H1 (cell line): ENCODE data around the gene DYRK1B. TPM values are rescaled to one million over a fixed set of nuclear protein-coding genes. Genes with fewer than 3 reads are reported as not detected.

ENCODE experiments used
- CTCF ChIA-PET: fragments of 300-600 bp; sonication (Branson Sonifier 250); formaldehyde crosslinking; loops from one replicate; lab custom pipeline; 2021; ENCODE audit not compliant: partially characterized antibody; lab: Charles Lee
- POLR2A ChIA-PET: fragments of 300-600 bp; sonication (Branson Sonifier 250); formaldehyde crosslinking; loops from one replicate; lab custom pipeline; 2021; ENCODE audit warnings: inconsistent platforms; ENCODE audit not compliant: partially characterized antibody; lab: Charles Lee
- DNase-seq, 2 experiments: peaks; one replicate each; pipeline versions ENCODE4 v3.0.0 to v3.0.0-alpha.2; 2010 to 2022; ENCODE audit warnings: low spot score in 2 of 2, low read depth in 1 of 2, mixed read lengths in 1 of 2
- FAIRE-seq: peaks from 2 replicates; lab custom pipeline; 2011; peaks lifted over from hg19 to GRCh38; lab: Jason Lieb, UNC
- H2AFZ ChIP-seq: 2 replicates; pipeline ENCODE4 v1.8.1; 2012; ENCODE audit warnings: low read length, inconsistent platforms
- H2AK5ac ChIP-seq: 2 replicates; pipeline ENCODE4 v1.6.1; 2013; ENCODE audit warnings: low read depth, low read length
- H2BK120ac ChIP-seq: replicated peaks from 2 replicates; pipeline ENCODE3; 2013; ENCODE audit warnings: low read depth, low read length, inconsistent platforms
- H2BK12ac ChIP-seq: 2 replicates; pipeline ENCODE4 v1.6.1; 2013; ENCODE audit warnings: low read depth, low read length
- H2BK15ac ChIP-seq: 2 replicates; pipeline ENCODE4 v1.6.1; 2013; ENCODE audit warnings: low read length
- H2BK20ac ChIP-seq: 2 replicates; pipeline ENCODE4 v1.6.1; 2013; ENCODE audit warnings: low read length
- H2BK5ac ChIP-seq: 2 replicates; pipeline ENCODE4 v1.6.1; 2013; ENCODE audit warnings: low read depth, low read length
- H3K14ac ChIP-seq: 2 replicates; pipeline ENCODE4 v1.6.1; 2013; ENCODE audit warnings: inconsistent platforms; ENCODE audit not compliant: insufficient read length
- H3K18ac ChIP-seq: 2 replicates; pipeline ENCODE4 v1.6.1; 2013; ENCODE audit warnings: low read length; ENCODE audit errors: extremely low read depth
- H3K23ac ChIP-seq: 2 replicates; pipeline ENCODE4 v1.6.1; 2013; ENCODE audit warnings: inconsistent platforms; ENCODE audit not compliant: insufficient read length
- H3K23me2 ChIP-seq: 2 replicates; pipeline ENCODE4 v1.6.1; 2013; ENCODE audit warnings: low read depth, low read length
- H3K27ac ChIP-seq: 2 replicates; pipeline ENCODE4 v1.6.1; 2011; ENCODE audit warnings: low read depth, low read length, inconsistent platforms
- H3K27me3 ChIP-seq, 4 experiments: replicated peaks in 1 of 4; 1 replicate in 1 of 4; 2 replicates in 3 of 4; pipeline versions ENCODE4 v1.6.1 to v1.8.1; 2011 to 2013; ENCODE audit warnings: low read length in 3 of 4, mild to moderate bottlenecking in 3 of 4, inconsistent platforms in 2 of 4, mixed read lengths in 2 of 4, moderate library complexity in 1 of 4; ENCODE audit not compliant: control insufficient read depth in 3 of 4, insufficient read depth in 3 of 4; ENCODE audit errors: extremely low read depth in 1 of 4
- H3K36me3 ChIP-seq, 4 experiments: 2 replicates each; pipeline versions ENCODE4 v1.6.1 to v1.8.1; 2011 to 2013; ENCODE audit warnings: mild to moderate bottlenecking in 4 of 4, low read length in 3 of 4, moderate library complexity in 2 of 4, control low read depth in 1 of 4, inconsistent platforms in 1 of 4; ENCODE audit not compliant: insufficient read depth in 4 of 4, control insufficient read depth in 2 of 4
- H3K4ac ChIP-seq: replicated peaks from 2 replicates; pipeline ENCODE3; 2013; ENCODE audit warnings: low read length, low read depth, mixed read lengths, inconsistent platforms; ENCODE audit not compliant: insufficient read length
- H3K4me1 ChIP-seq, 4 experiments: replicated peaks in 1 of 4; 1 replicate in 1 of 4; 2 replicates in 3 of 4; pipeline versions ENCODE4 v1.6.1 to v1.8.1; 2011 to 2013; ENCODE audit warnings: low read length in 3 of 4, inconsistent platforms in 2 of 4, mixed read lengths in 1 of 4; ENCODE audit not compliant: insufficient read depth in 4 of 4, control insufficient read depth in 3 of 4
- H3K4me2 ChIP-seq, 2 experiments: 2 replicates each; pipeline versions ENCODE4 v1.6.1 to v1.8.1; 2011 to 2013; ENCODE audit warnings: low read depth in 2 of 2, low read length in 2 of 2, control low read depth in 1 of 2, inconsistent platforms in 1 of 2, mild to moderate bottlenecking in 1 of 2; ENCODE audit not compliant: insufficient read depth in 1 of 2
- H3K4me3 ChIP-seq, 4 experiments: fragments of 200-600, 300-600 bp in 1 of 4; sonication (generic), shearing (Covaris generic), sonication (Bioruptor Twin) in 1 of 4; 2 replicates each; pipeline versions ENCODE4 v1.5.1 to v1.8.1; 2011 to 2016; ENCODE audit warnings: low read length in 4 of 4, low read depth in 3 of 4, control low read depth in 2 of 4, inconsistent platforms in 2 of 4, mild to moderate bottlenecking in 2 of 4, mixed read lengths in 1 of 4, moderate library complexity in 1 of 4; ENCODE audit not compliant: insufficient read depth in 2 of 4; ENCODE audit errors: extremely low read depth in 1 of 4
- H3K56ac ChIP-seq: replicated peaks from 2 replicates; pipeline ENCODE3; 2013; ENCODE audit warnings: low read depth, mild to moderate bottlenecking, mixed read lengths, low read length, inconsistent platforms; ENCODE audit not compliant: insufficient read length
- H3K79me1 ChIP-seq: 2 replicates; pipeline ENCODE4 v1.6.1; 2013; ENCODE audit warnings: low read depth, low read length, control low read depth
- H3K79me2 ChIP-seq, 2 experiments: 2 replicates each; pipeline versions ENCODE4 v1.6.1 to v1.8.1; 2012 to 2013; ENCODE audit warnings: low read length in 2 of 2, mild to moderate bottlenecking in 2 of 2, inconsistent platforms in 1 of 2; ENCODE audit not compliant: insufficient read depth in 2 of 2, control insufficient read depth in 1 of 2
- H3K9ac ChIP-seq, 4 experiments: replicated peaks in 1 of 4; 1 replicate in 1 of 4; 2 replicates in 3 of 4; pipeline versions ENCODE4 v1.6.1 to v1.8.1; 2011 to 2013; ENCODE audit warnings: low read depth in 3 of 4, low read length in 3 of 4, control low read depth in 2 of 4, mild to moderate bottlenecking in 2 of 4, moderate library complexity in 2 of 4, inconsistent platforms in 1 of 4; ENCODE audit errors: extremely low read depth in 1 of 4
- H3K9me3 ChIP-seq, 2 experiments: 2 replicates each; pipeline versions ENCODE4 v1.6.1 to v1.8.1; 2012 to 2013; ENCODE audit warnings: mild to moderate bottlenecking in 2 of 2, moderate library complexity in 2 of 2, control low read depth in 1 of 2, inconsistent platforms in 1 of 2, low read depth in 1 of 2, low read length in 1 of 2, mixed read lengths in 1 of 2; ENCODE audit not compliant: insufficient read depth in 2 of 2
- H4K20me1 ChIP-seq, 2 experiments: replicated peaks in 1 of 2; 2 replicates each; pipeline versions ENCODE3 to v1.8.1; 2011 to 2013; ENCODE audit warnings: inconsistent platforms in 2 of 2, low read length in 2 of 2, mild to moderate bottlenecking in 1 of 2; ENCODE audit not compliant: insufficient read depth in 2 of 2, control insufficient read depth in 1 of 2
- H4K5ac ChIP-seq: 2 replicates; pipeline ENCODE4 v1.6.1; 2013; ENCODE audit warnings: low read length, low read depth, mixed read lengths, inconsistent platforms; ENCODE audit not compliant: insufficient read length
- H4K8ac ChIP-seq: 2 replicates; pipeline ENCODE4 v1.8.0; 2013; ENCODE audit warnings: mild to moderate bottlenecking, moderate library complexity, low read length, inconsistent platforms; ENCODE audit not compliant: insufficient read depth; ENCODE audit errors: extremely low read depth
- H4K91ac ChIP-seq: replicated peaks from 2 replicates; pipeline ENCODE3; 2013; ENCODE audit warnings: low read length, mixed read lengths, inconsistent platforms; ENCODE audit not compliant: insufficient read length
- SIX5 ChIP-seq: IDR thresholded peaks from 2 replicates; pipeline ENCODE4 v1.6.1; 2011; ENCODE audit warnings: mild to moderate bottlenecking, low read depth, low read length
- WGBS, 2 experiments: shearing (Covaris generic) in 1 of 2; methylation state at CpG; one replicate each; pipeline versions ENCODE4 v1.1.6 to v1.1.7; 2013 to 2015; ENCODE audit warnings: low lambda C conversion rate in 2 of 2, mixed read lengths in 2 of 2, inconsistent platforms in 1 of 2, low coverage in 1 of 2, missing lambda C conversion rate in 1 of 2; ENCODE audit not compliant: insufficient replicate concordance in 2 of 2, insufficient coverage in 1 of 2, insufficient read length in 1 of 2; ENCODE audit errors: extremely low coverage in 1 of 2, missing lambda C conversion rate in 1 of 2; 5-methylcytosine and 5-hydroxymethylcytosine counted together
- polyA plus RNA-seq, 7 experiments: library from polyadenylated mRNA; depleted of rRNA in 3 of 7; stranded (reverse) in 5 of 7; unstranded in 2 of 7; fragments of >200 nt in 5 of 7; fragments of 200-250 nt in 2 of 7; gene quantifications; 1 replicate in 5 of 7; 2 replicates in 1 of 7; 4 replicates in 1 of 7; pipeline versions ENCODE4 v1.2.1 to v1.2.3, GENCODE V29; 2011 to 2013; ENCODE audit warnings: missing spikeins in 2 of 7, mixed read lengths in 2 of 7
- total RNA-seq: library from RNA; stranded (reverse); fragmentation: NEBNext Ultra II Directional; extraction: Animal tissue kit (Norgen Biotek cat#: 25700); gene quantifications from 2 replicates; pipeline ENCODE4 v1.2.1, GENCODE V29; 2021

The DYRK1B gene
- total and polyA plus RNA-seq, 2 of the 8 experiments (the other 6 are each of a cell fraction or from before 2014, with no cell fraction given) = 6.9 to 14.8 TPM

DNA sequence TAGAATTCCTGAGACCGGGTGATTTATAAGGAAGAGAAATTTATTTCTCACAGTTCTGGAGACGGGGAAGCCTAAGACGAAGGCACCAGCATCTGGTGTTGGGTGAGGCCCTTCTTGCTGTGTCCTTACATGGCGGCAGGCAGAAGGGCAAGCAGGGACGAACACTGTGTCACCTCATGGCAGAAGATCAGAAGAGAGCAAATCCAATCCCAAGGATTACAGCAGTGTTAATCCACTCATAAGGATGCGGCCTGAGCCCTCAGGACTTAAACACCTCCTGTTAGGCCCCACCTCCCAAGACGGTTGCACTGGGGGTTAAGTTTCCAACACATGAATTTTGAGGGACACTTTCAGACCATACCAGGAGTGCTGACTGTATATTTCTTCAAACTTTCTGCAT lies 18.9 kb upstream of the DYRK1B start:
- no peak for FAIRE-seq
- POLR2A ChIA-PET = no interaction called here

More for the DNA sequence above, 18.9 kb upstream of the DYRK1B start:
- no peak overlapping the region for H3K9ac ChIP-seq
- no peak for TF ChIP-seq SIX5
- H3K36me3 ChIP-seq = no peaks in the 10 kb centered on the region
- no peak overlapping the region for H3K23ac ChIP-seq
- H2AFZ ChIP-seq = no peak overlapping the region
- H3K4ac ChIP-seq = no peak overlapping the region
- H3K27ac ChIP-seq = no peak overlapping the region
- no peaks in the 10 kb centered on the region for H3K23me2 ChIP-seq
- no peak overlapping the region for H3K4me2 ChIP-seq
- no peak overlapping the region for H4K8ac ChIP-seq
- no peak overlapping the region for H4K5ac ChIP-seq
- no peak overlapping the region for H2BK5ac ChIP-seq
- no peak overlapping the region for H3K4me3 ChIP-seq
- no peaks in the 10 kb centered on the region for H3K9me3 ChIP-seq
- no peaks in the 10 kb centered on the region for H4K20me1 ChIP-seq
- H2BK15ac ChIP-seq = no peak overlapping the region
- H3K18ac ChIP-seq = no peak overlapping the region
- H3K56ac ChIP-seq = no peak overlapping the region
- 92% methylated on average over 7 of the region's 7 CpGs; no CpG with 5 or more reads in 1 of the 2 experiments for WGBS, 2 experiments
- H3K4me1 ChIP-seq = no peaks in the 10 kb centered on the region
- no peak overlapping the region for H3K14ac ChIP-seq
- H3K27me3 ChIP-seq = peaks cover 0 to 2% (median 0%) of the 10 kb centered on the region in 4 experiments; a peak in 1 of 7 replicates
- no peaks in the 10 kb centered on the region for H3K79me1 ChIP-seq
- no peaks in the 10 kb centered on the region for H3K79me2 ChIP-seq
- no peak overlapping the region for H2AK5ac ChIP-seq
- H2BK12ac ChIP-seq = no peak overlapping the region
- H4K91ac ChIP-seq = no peak overlapping the region
- CTCF ChIA-PET = no interaction called here
- no peak overlapping the region for H2BK120ac ChIP-seq
- DNase-seq = no peak
- no peak overlapping the region for H2BK20ac ChIP-seq
